ENCODE data around the gene CFH. TPM values are rescaled to one million over a fixed set of nuclear protein-coding genes. Genes with fewer than 3 reads are reported as not detected.

The CFH gene
- total and polyA plus RNA-seq, 9 of the 15 experiments (the other 6 are each of a cell fraction or from before 2014, with no cell fraction given): 31.6 to 107 (median 48.3) TPM

DNA sequence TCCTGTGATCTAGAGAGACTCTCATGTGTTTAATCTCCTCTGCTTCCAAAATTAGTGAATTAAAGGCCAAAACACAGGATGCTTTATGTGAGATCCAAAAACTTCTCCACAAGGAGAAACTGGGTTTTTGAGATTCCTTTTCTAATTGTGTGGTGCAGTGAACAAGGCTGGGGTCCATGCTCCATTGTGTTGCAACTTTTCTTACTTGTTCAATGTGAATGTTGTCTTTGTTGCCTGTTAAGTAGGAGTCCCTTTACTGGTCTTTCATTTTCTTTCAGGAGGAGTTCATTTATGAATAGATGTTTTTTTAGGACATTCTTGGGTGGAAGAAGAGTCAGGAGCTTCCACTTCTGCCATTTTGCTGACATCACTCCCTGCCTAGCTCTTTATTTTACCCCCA, 82.2 kb downstream of the CFH start:
- intact Hi-C loops (cut with micrococcal nuclease): no loop called here
- Histone ChIP-seq H3K9me3 (replicated peaks; ENCODE audit: control insufficient read depth, insufficient read depth, low read depth, low read length) (no peaks in the 10 kb centered on the region; the same call in 1 of the 2 replicates), H3K27me3 (ENCODE audit: control insufficient read depth in 2 of 2, insufficient read depth in 2 of 2, low read length in 2 of 2) (no peaks in the 10 kb centered on the region), H3K9me1 (ENCODE audit: control insufficient read depth, insufficient read depth, low read length) (no peaks in the 10 kb centered on the region), H3K27ac (ENCODE audit: extremely low read depth, low read depth, low read length) (no peak overlapping the region), H4K20me1 (replicated peaks; ENCODE audit: control insufficient read depth, insufficient read depth, low read length) (no peaks in the 10 kb centered on the region), H3K9ac (ENCODE audit: insufficient read depth in 1 of 2, low read depth in 2 of 2, low read length in 2 of 2) (no peak overlapping the region), H3K4me2 (ENCODE audit: insufficient read depth, low read length) (no peak overlapping the region), H3K4me3 (no peak overlapping the region), H3K79me2 (ENCODE audit: control insufficient read depth, insufficient read depth, low read length) (no peaks in the 10 kb centered on the region), H3K36me3 (ENCODE audit: control insufficient read depth, insufficient read depth, low read length) (peaks cover 8% of the 10 kb centered on the region; the same call in 2 of the 3 replicates), H2AFZ (ENCODE audit: low read depth, low read length) (no peak overlapping the region), H3K4me1 (replicated peaks in 1 of 2; ENCODE audit: control insufficient read depth in 2 of 2, insufficient read depth in 2 of 2, low read length in 2 of 2) (no peaks in the 10 kb centered on the region)
- POLR2A ChIA-PET: no interaction called here
- no TSS peak for BruUV-seq (replicated peaks)
- FAIRE-seq (no peak), ATAC-seq (no peak), DNase-seq (ENCODE audit: extremely low read depth in 1 of 4, low spot score in 3 of 4) (no peak)
- CTCF ChIA-PET (ENCODE audit: low intra/inter-chr PET ratio): no interaction called here
- in situ Hi-C loops (cut with MboI): loop anchor here (25.0 kb wide), 1 partner anchor 628 kb away; no protein-coding TSS in a partner anchor
- TF ChIP-seq ARNT (IDR thresholded peaks at IDR 0.05): no peak
- TF ChIP-seq, protein P1, sequence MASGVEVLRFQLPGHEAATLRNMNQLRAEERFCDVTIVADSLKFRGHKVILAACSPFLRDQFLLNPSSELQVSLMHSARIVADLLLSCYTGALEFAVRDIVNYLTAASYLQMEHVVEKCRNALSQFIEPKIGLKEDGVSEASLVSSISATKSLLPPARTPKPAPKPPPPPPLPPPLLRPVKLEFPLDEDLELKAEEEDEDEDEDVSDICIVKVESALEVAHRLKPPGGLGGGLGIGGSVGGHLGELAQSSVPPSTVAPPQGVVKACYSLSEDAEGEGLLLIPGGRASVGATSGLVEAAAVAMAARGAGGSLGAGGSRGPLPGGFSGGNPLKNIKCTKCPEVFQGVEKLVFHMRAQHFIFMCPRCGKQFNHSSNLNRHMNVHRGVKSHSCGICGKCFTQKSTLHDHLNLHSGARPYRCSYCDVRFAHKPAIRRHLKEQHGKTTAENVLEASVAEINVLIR (CRISPR knock-in tag; IDR thresholded peaks at IDR 0.05): no peak
- TF ChIP-seq, protein P2, sequence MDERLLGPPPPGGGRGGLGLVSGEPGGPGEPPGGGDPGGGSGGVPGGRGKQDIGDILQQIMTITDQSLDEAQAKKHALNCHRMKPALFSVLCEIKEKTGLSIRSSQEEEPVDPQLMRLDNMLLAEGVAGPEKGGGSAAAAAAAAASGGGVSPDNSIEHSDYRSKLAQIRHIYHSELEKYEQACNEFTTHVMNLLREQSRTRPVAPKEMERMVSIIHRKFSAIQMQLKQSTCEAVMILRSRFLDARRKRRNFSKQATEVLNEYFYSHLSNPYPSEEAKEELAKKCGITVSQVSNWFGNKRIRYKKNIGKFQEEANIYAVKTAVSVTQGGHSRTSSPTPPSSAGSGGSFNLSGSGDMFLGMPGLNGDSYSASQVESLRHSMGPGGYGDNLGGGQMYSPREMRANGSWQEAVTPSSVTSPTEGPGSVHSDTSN (CRISPR knock-in tag; IDR thresholded peaks at IDR 0.05; ENCODE audit: low read depth): no peak
- TF ChIP-seq, protein P2 (tag; conservative IDR thresholded peaks at IDR 0.05; ENCODE audit: low read depth): no peak
- TF ChIP-seq SRF (CRISPR knock-in tag; IDR thresholded peaks at IDR 0.05): no peak
- TF ChIP-seq RBM15 (IDR thresholded peaks at IDR 0.05; ENCODE audit: insufficient read depth, low read length): no peak

Measured in K562 (cell line).